Measurements from ENCODE around the gene COG8. TPM values are rescaled to one million over a fixed set of nuclear protein-coding genes. Genes with fewer than 3 reads are reported as not detected.

COG8 gene
- total RNA-seq, 1 donor from 2014 or later = 39.4 TPM

DNA sequence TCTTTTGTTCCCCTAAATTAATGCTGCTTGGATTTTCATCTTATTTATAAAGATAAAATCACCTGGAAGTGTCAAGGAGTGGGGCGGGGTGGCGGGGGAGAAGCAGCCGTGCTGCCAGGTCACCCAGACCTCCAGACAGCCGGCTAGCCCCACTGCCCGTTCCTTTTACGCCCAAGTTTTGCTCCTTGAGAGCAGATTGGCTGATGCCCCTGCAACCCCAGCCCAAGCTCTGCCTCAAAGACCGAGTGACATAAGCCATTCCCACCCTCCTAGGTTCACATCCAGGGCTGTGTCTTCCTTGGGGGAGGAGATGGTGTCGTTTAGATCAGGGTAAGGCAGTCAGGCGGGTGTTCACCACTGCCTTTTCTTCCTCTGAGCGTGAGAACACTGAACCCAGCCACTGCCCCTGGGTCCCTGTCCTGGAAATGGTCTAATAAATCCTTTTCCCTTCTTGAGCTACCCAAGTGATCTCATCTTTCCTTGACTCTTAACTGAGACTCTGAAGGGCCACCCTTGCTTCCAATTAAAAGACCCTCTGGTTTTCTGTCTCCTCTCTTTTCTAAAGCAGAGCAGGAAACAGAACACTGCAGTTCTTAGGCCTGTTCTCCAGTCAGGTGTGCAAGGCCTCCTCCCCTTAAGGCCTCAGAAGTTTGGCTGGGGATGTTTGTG lies 14.6 kb downstream of the COG8 start:
- H3K4me3 ChIP-seq (ENCODE audit: low read depth, low read length) = no peak overlapping the region
- DNase-seq (ENCODE audit: low read depth) = no peak
- TF ChIP-seq, protein P1, sequence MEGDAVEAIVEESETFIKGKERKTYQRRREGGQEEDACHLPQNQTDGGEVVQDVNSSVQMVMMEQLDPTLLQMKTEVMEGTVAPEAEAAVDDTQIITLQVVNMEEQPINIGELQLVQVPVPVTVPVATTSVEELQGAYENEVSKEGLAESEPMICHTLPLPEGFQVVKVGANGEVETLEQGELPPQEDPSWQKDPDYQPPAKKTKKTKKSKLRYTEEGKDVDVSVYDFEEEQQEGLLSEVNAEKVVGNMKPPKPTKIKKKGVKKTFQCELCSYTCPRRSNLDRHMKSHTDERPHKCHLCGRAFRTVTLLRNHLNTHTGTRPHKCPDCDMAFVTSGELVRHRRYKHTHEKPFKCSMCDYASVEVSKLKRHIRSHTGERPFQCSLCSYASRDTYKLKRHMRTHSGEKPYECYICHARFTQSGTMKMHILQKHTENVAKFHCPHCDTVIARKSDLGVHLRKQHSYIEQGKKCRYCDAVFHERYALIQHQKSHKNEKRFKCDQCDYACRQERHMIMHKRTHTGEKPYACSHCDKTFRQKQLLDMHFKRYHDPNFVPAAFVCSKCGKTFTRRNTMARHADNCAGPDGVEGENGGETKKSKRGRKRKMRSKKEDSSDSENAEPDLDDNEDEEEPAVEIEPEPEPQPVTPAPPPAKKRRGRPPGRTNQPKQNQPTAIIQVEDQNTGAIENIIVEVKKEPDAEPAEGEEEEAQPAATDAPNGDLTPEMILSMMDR (conservative IDR thresholded peaks at IDR 0.05; ENCODE audit: low read depth, low read length) = no peak

DNA sequence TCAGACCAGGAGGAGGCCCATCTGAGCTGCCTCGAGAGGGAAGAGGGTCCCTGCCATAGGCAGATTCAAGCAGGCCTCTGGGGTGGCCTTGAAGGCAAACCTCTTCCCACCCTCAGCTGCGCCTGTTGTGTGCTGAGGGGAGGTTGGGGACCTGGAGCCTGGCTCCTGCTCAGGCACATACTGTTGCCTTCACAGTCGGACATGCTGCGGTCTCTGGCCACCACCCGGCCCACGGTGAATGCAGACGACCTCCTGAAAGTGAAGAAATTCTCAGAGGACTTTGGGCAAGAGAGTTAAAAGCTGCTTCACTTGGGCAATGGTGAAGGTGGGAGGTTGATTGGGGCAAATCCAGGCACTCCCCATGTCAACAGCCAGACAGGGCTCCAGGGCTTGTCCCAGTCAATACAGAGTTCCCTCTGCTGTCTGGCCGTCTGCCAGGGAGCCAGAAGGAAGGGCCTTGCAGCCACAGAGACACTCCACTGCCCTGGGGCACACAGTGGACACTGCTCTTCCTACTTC lies 15.3 kb downstream of the COG8 start:
- TF ChIP-seq, protein P1 (conservative IDR thresholded peaks at IDR 0.05; ENCODE audit: low read depth, low read length) = no peak

DNA sequence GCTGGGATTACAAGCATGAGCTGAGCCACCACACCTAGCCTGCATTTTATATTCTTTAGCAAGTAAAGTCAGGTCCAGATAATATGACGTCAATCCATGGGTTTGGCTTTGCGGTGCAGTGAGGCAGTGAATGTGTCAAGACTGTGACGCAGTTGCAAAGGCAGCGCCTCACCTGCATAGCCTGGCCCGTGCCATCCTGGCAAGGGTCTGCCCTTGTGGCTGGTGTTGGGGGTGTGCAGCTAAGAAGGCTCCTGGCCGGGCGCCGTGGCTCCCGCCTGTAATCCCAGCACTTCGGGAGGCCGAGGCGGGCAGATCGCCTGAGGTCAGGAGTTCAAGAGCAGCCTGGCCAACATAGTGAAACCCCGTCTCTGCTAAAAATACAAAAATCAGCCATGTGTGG lies 15.9 kb downstream of the COG8 start:
- TF ChIP-seq, protein P1 (conservative IDR thresholded peaks at IDR 0.05; ENCODE audit: low read depth, low read length) = no peak
- H3K4me3 ChIP-seq (ENCODE audit: low read depth, low read length) = no peak overlapping the region
- no peak for DNase-seq (ENCODE audit: low read depth)

More for the DNA sequence above, 15.3 kb downstream of the COG8 start:
- DNase-seq (ENCODE audit: low read depth) = no peak
- H3K4me3 ChIP-seq (ENCODE audit: low read depth, low read length) = no peak overlapping the region

DNA sequence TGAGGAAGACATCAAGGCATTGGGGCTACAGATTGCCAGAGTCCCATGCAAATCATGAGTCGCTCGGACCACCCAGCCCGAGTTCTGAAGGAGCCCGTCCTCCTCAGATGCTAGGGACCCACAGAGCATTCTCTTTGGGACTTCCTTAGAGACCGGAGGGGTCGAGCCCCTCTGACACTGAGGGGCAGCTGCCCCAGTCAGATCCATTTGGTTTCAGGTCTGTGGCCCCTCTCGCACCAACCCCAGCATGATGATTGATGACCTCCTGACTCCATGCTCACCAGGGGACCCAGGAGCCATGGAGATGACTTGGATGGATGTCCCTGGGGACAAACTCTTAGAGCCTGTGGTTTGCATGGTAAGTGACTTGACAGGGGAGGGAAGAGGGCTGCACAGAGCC lies 17.0 kb downstream of the COG8 start:
- H3K4me3 ChIP-seq (ENCODE audit: low read depth, low read length) = no peak overlapping the region
- no peak for DNase-seq (ENCODE audit: low read depth)
- TF ChIP-seq, protein P1 (conservative IDR thresholded peaks at IDR 0.05; ENCODE audit: low read depth, low read length) = no peak

DNA sequence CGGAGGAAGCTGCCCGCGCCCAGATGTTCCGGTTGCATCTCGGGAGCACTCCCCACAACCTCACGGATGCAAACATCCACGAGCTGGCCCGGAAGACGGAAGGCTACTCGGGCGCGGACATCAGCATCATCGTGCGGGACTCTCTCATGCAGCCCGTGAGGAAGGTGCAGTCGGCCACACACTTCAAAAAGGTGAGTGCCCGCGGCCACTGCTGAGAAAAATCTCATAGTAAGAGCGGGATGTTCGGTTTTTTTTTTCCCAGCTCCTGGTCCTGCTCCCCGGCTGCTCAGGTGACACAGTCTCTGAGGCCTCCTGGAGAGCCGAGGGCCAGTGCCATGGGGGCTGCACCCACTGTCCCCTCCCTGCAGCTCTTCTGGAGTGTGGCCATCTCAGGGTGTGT lies 18.3 kb downstream of the COG8 start:
- TF ChIP-seq, protein P1 (conservative IDR thresholded peaks at IDR 0.05; ENCODE audit: low read depth, low read length) = no peak
- no peak for DNase-seq (ENCODE audit: low read depth)
- H3K4me3 ChIP-seq (ENCODE audit: low read depth, low read length) = no peak overlapping the region

DNA sequence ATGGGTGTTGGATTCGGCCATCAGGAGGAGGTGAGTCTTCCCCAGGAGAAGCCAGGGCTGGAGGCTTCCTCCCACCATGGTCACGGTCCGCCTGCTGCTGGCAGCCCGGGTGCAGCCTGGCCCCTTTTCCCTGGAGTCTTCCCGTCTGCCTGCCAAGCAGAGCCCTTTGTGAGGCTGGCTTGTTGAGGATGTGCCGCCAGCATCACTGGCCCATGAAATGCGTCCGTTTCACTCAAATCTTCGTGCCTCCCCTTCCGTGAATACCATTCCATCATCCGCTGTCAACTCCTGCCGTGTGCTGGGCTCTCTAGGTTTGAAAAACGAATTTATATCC lies 18.7 kb downstream of the COG8 start:
- TF ChIP-seq, protein P1 (conservative IDR thresholded peaks at IDR 0.05; ENCODE audit: low read depth, low read length) = no peak
- H3K4me3 ChIP-seq (ENCODE audit: low read depth, low read length) = no peak overlapping the region
- no peak for DNase-seq (ENCODE audit: low read depth)

Data from epithelial cell of proximal tubule (primary cell).